ENCODE measurements around the gene LCN12. TPM values are rescaled to one million over a fixed set of nuclear protein-coding genes. Genes with fewer than 3 reads are reported as not detected.

The LCN12 gene
- total RNA-seq, 2 experiments from 2014 or later: 1.3 to 2.1 TPM

- no peak for DNase-seq
- peaks cover 25% of the 10 kb centered on the region for H3K36me3 Mint-ChIP-seq (ENCODE audit: low read depth)
- H3K27me3 Mint-ChIP-seq: no peaks in the 10 kb centered on the region
- ChIA-PET POLR2A (no interaction called here), CTCF (interaction anchor here (0.9 kb wide), 1 partner anchor 94 kb away, joined by 3 read pairs; no protein-coding TSS in a partner anchor)
- intact Hi-C loops (cut with micrococcal nuclease): no loop called here
- H3K27ac Mint-ChIP-seq: no peak overlapping the region
- no peak for TF ChIP-seq CTCF (IDR thresholded peaks at IDR 0.05)
- peaks cover 11% of the 10 kb centered on the region for H3K4me1 Mint-ChIP-seq (ENCODE audit: low read depth)
- no peak overlapping the region for H3K4me3 Mint-ChIP-seq
- H3K9me3 Mint-ChIP-seq: no peaks in the 10 kb centered on the region
- no peak for ATAC-seq
Observed at GRCh38 chr9:136941231-136942111, 10.6 kb upstream of the LCN12 start.

- Mint-ChIP-seq H3K27ac (peak overlapping the region; percentile 20), H3K9me3 (no peaks in the 10 kb centered on the region), H3K36me3 (ENCODE audit: low read depth) (peaks cover 25% of the 10 kb centered on the region), H3K27me3 (no peaks in the 10 kb centered on the region), H3K4me1 (ENCODE audit: low read depth) (peaks cover 11% of the 10 kb centered on the region), H3K4me3 (peak overlapping the region; percentile 77)
- no peak for TF ChIP-seq CTCF (IDR thresholded peaks at IDR 0.05)
- ChIA-PET CTCF (interaction anchor here (0.9 kb wide), 2 partner anchors 87 to 93 kb away, joined by 3 read pairs; no protein-coding TSS in a partner anchor), POLR2A (no interaction called here)
- intact Hi-C loops (cut with micrococcal nuclease): no loop called here
- ATAC-seq: no peak
- no peak for DNase-seq
Observed at GRCh38 chr9:136942112-136942880, 9.8 kb upstream of the LCN12 start.

GRCh38 chr9:136942881-136943230 is 9.2 kb upstream of the LCN12 start:
- Mint-ChIP-seq H3K27me3 (no peaks in the 10 kb centered on the region), H3K9me3 (no peaks in the 10 kb centered on the region), H3K27ac (no peak overlapping the region), H3K4me3 (peak overlapping the region; percentile 77), H3K4me1 (ENCODE audit: low read depth) (peaks cover 11% of the 10 kb centered on the region), H3K36me3 (ENCODE audit: low read depth) (peaks cover 25% of the 10 kb centered on the region)
- intact Hi-C loops (cut with micrococcal nuclease): no loop called here
- ATAC-seq (no peak), DNase-seq (no peak)
- ChIA-PET POLR2A (interaction anchor here (0.9 to 1.4 kb wide), 3 partner anchors 16 to 136 kb away, joined by 3 to 5 read pairs (median 3); partner anchors contain the start of gene RABL6), CTCF (interaction anchor here (0.9 to 1.4 kb wide), 2 partner anchors 51 to 86 kb away, joined by 3 read pairs; no protein-coding TSS in a partner anchor)
- no peak for TF ChIP-seq CTCF (IDR thresholded peaks at IDR 0.05)

- intact Hi-C loops (cut with micrococcal nuclease): no loop called here
- Mint-ChIP-seq H3K27me3 (no peaks in the 10 kb centered on the region), H3K4me3 (peak overlapping the region; percentile 77), H3K9me3 (no peaks in the 10 kb centered on the region), H3K36me3 (ENCODE audit: low read depth) (peaks cover 25% of the 10 kb centered on the region), H3K27ac (peak overlapping the region; percentile 83), H3K4me1 (ENCODE audit: low read depth) (peaks cover 14% of the 10 kb centered on the region)
- peak; percentile 60 for DNase-seq
- peak; percentile 26 for ATAC-seq
- CTCF ChIA-PET: interaction anchor here (0.8 to 5.3 kb wide), 8 partner anchors 33 to 124 kb away, joined by 3 to 82 read pairs (median 3); no protein-coding TSS in a partner anchor
- POLR2A ChIA-PET: interaction anchor here (0.7 to 1.4 kb wide), 7 partner anchors 10 to 136 kb away, joined by 3 to 5 read pairs (median 3); partner anchors contain the start of genes PAXX and RABL6
- no peak for TF ChIP-seq CTCF (IDR thresholded peaks at IDR 0.05)
Observed at GRCh38 chr9:136943291-136944211, 8.5 kb upstream of the LCN12 start.
